HG03521 (cell line): ENCODE results near the gene LRRTM2.
"Not testable (repeated sequence)": the region's sequence is repeated elsewhere in the genome, so short reads cannot be mapped to it uniquely, and the experiment has no call there.

Experiments used
- ATAC-seq: cut with Tn5 transposase; IDR thresholded peaks from one replicate; pipeline ENCODE4 v1.9.1; 2021; ENCODE audit warnings: mild to moderate bottlenecking, moderate library complexity; ENCODE audit not compliant: unreplicated experiment

Gene LRRTM2

GRCh38 chr5:138840103-138840502 is 35.0 kb downstream of the LRRTM2 start:
- ATAC-seq, result no peak

- no peak for ATAC-seq
Measured at GRCh38 chr5:138837160-138837559, 38.0 kb downstream of the LRRTM2 start.

DNA sequence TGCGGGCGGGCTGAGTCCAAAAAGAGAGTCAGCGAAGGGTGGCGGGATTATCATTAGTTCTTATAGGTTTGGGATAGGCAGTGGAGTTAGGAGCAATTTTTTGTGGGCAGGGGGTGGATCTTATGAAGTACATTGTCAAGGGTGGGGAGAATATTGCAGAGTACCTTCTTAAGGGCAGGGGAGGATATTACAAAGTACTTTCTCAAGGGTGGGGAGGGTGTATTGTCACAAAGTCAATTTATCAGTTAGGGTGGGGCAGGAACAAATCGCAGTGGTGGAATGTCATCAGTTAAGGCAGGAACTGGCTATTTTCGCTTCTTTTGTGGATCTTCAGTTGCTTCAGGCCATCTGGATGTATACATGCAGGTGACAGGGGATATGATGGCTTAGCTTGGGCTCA is 40.3 kb downstream of the LRRTM2 start:
- ATAC-seq, result not testable (repeated sequence)

GRCh38 chr5:138833726-138834480 is 41.2 kb downstream of the LRRTM2 start:
- ATAC-seq, result no peak

DNA sequence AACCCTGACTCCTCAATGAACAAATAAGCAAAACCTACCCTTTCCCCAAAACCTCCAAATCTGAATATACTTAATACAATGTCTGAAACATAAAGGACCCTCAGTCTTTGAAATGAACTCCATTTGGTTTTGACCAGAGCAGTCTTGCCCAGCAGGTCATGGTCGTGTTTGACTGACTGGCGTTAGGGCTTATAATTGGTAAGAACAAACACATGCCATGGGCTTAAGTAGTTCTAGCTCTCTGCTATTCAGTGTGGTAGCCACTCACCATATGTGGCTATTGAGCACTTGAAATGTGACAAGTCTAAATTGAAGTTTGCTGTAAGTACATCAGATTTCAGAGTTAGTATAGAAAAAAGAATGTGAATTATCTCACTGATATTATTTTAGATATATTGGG is 42.1 kb downstream of the LRRTM2 start:
- ATAC-seq, result no peak

GRCh38 chr5:138832218-138832617 is 42.9 kb downstream of the LRRTM2 start:
- ATAC-seq, result no peak

DNA sequence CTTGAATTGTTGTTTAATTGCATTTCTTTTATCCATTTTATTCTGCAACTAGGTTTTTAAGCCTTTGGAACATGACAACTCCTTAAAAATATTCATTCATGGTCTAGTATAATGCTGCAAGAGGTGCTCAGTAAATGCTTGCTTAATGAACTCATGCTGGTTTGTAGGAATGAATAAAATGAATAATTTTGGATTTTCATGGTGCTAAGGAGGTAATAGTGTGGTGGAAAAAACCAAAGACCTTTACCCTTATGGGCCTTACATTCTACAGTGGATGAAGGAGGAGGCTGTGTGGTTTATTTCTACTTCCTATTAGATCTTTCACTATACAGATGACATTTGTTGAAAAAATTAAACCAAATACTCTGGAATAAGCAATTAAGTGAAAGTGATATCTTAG is 43.4 kb downstream of the LRRTM2 start:
- ATAC-seq, result no peak

GRCh38 chr5:138829341-138829740 is 45.8 kb downstream of the LRRTM2 start:
- ATAC-seq, result no peak

DNA sequence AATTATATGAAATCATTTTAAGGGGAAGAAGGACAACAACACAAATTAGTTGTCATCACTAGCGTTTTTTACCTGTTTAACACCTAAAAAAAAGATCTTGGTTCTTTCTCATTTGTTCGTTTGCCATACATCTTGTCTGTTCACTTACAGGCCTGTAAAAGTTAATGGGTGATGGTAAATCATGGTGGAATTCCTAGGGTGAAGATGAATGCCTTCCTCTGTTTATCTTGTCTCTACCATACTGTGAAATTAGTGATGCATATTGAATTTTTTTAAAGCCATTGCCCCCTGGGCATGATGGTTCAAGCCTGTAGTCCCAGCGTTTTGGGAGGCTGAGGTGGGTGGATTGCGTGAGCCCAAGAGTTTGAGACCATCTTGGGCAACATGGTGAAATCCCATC is 46.6 kb downstream of the LRRTM2 start:
- ATAC-seq, result no peak

DNA sequence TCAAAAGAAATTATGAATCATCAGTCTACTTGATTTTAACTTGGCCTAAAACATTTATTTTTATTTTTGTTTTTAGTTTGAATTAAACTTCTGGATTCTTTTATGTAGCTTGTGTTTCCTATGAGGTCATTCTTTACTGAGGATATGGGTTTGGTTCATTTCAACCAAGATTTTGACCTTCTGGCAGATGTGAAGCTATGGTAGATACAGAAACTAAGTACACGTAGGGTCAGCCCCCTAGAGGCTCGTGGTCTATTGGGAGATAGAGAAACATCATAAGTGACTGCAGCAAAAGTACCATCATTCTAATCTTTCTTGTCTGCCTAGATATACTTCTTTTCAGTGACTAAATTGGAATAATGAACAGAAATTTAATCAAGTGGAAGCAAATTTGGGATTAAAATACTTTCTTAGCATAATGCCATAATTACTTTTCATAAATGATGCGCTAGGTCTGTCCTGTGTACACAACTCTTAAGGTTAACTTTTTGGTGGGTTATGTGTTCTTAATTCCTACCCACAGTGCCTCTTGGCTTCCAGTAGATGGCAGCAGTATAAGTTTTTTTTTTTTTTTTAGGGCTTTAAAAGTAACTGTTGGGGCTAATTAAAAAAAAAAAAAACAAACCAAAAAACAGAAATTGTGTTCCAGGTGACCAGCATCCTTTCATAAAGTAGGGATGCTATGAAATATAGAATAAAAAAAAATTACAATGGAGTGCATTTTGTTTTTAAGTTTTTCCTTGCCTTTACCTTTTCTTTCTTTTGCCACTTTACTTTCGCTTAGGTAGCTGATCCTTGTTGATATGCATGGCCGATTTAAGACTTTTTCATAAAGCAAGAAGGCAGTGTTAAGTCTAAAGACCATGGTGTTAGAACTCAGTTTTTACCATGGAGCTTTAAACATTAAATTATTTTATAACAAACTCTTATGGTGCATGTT is 49.9 kb downstream of the LRRTM2 start:
- ATAC-seq, result no peak

GRCh38 chr5:138824516-138824915 is 50.6 kb downstream of the LRRTM2 start:
- no peak for ATAC-seq

DNA sequence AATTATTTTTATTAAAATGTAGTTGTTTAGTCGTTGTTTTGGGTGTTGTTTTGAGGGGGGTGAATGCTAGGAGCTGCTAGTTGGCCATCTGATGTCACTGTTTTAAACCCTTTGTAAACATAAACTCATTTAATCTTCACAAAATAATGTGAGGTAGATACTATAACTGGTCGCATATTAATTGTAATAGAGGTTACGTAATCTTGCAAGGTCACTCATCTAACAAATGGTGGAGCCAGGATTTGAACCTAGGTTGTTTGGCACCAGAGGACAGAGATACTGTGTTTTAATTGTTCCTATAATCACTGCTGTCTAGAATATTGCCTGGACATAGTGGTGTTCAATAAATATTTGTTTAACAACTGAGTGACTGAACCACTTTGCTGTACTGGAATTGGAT is 54.4 kb downstream of the LRRTM2 start:
- ATAC-seq, result no peak

DNA sequence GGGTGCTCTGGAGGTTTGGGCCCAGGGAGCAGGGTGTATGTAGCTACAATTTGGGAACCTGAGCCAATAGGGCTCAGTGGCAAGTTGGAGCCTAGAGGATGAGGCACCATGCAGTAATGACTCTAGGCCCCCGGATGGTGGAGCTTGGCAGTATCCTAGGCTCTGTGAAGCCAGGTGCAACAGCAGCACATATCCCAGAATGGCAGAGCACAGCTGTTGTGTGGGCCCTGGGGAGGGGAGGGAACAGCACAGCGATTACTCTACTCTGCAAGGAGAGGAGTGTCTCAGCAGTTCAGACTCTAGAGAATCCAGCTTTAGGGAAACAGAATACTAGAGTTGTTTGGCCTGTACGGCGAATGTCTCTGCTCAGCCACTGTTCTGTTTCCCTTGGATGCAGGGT is 56.1 kb downstream of the LRRTM2 start:
- ATAC-seq, result no peak
